Measurements from ENCODE around the gene C6orf62. TPM values are rescaled to one million over a fixed set of nuclear protein-coding genes. Genes with fewer than 3 reads are reported as not detected.
"Not testable (repeated sequence)": the region's sequence is repeated elsewhere in the genome, so short reads cannot be mapped to it uniquely, and the experiment has no call there.

Gene C6orf62
- total RNA-seq: 109 TPM
- 178 TPM for polyA plus RNA-seq
- long read RNA-seq, donor 1, full-length matches to known transcripts: 29 of 29 reads
- long read RNA-seq, donor 1, partial matches to known transcripts: 0 of 29 reads
- long read RNA-seq, donor 1, other reads (novel, unspliced or antisense): 0 of 29 reads
- long read RNA-seq, donor 2: 0 reads
- long read RNA-seq, donor 3, full-length matches to known transcripts: 211 of 264 reads
- long read RNA-seq, donor 3, partial matches to known transcripts: 48 of 264 reads
- long read RNA-seq, donor 3, other reads (novel, unspliced or antisense): 5 of 264 reads
- long read RNA-seq, donor 4, full-length matches to known transcripts: 203 of 286 reads
- long read RNA-seq, donor 4, partial matches to known transcripts: 65 of 286 reads
- long read RNA-seq, donor 4, other reads (novel, unspliced or antisense): 18 of 286 reads
- long read RNA-seq, donor 5, full-length matches to known transcripts: 216 of 257 reads
- long read RNA-seq, donor 5, partial matches to known transcripts: 23 of 257 reads
- long read RNA-seq, donor 5, other reads (novel, unspliced or antisense): 18 of 257 reads
- long read RNA-seq, donor 6, full-length matches to known transcripts: 155 of 173 reads
- long read RNA-seq, donor 6, partial matches to known transcripts: 8 of 173 reads
- long read RNA-seq, donor 6, other reads (novel, unspliced or antisense): 10 of 173 reads
- long read RNA-seq, donor 7, full-length matches to known transcripts: 212 of 276 reads
- long read RNA-seq, donor 7, partial matches to known transcripts: 49 of 276 reads
- long read RNA-seq, donor 7, other reads (novel, unspliced or antisense): 15 of 276 reads
- long read RNA-seq, donor 8, full-length matches to known transcripts: 24 of 24 reads
- long read RNA-seq, donor 8, partial matches to known transcripts: 0 of 24 reads
- long read RNA-seq, donor 8, other reads (novel, unspliced or antisense): 0 of 24 reads
- long read RNA-seq, donor 9, full-length matches to known transcripts: 120 of 134 reads
- long read RNA-seq, donor 9, partial matches to known transcripts: 5 of 134 reads
- long read RNA-seq, donor 9, other reads (novel, unspliced or antisense): 9 of 134 reads
- long read RNA-seq, donor 10, full-length matches to known transcripts: 89 of 123 reads
- long read RNA-seq, donor 10, partial matches to known transcripts: 34 of 123 reads
- long read RNA-seq, donor 10, other reads (novel, unspliced or antisense): 0 of 123 reads

GRCh38 chr6:24719125-24719971 lies at the start of gene C6orf62:
Gene C6orf62 (minus strand): TSS chr6:24719154. CDS start chr6:24718668, 486 bp downstream.
- Histone ChIP-seq H3K36me3 (ENCODE audit: control insufficient read depth in 2 of 2, insufficient read depth in 2 of 2, low read length in 1 of 2) (peaks cover 12 to 40% of the 10 kb centered on the region in 2 donors), H3K27me3 (ENCODE audit: control insufficient read depth in 2 of 2, insufficient read depth in 1 of 2, low read length in 1 of 2) (no peaks in the 10 kb centered on the region), H3K4me3 (ENCODE audit: low read length in 2 of 2) (peak within 1 kb of the TSS; percentile 97 to 100), H3K4me1 (ENCODE audit: control insufficient read depth in 2 of 2, insufficient read depth in 2 of 2, low read length in 2 of 2) (peaks cover 9 to 24% of the 10 kb centered on the region in 2 donors), H3K27ac (ENCODE audit: low read depth in 1 of 2, low read length in 1 of 2) (peak within 1 kb of the TSS; percentile 100), H3K9me3 (ENCODE audit: control insufficient read depth in 2 of 2, insufficient read depth in 1 of 2, low read length in 1 of 2) (no peaks in the 10 kb centered on the region)
- peak in 6 of 9 donors; percentile 34 to 69 (median 40) for DNase-seq (ENCODE audit: low read depth in 6 of 9, low spot score in 9 of 9)
- under 1% methylated on average over 25 of the region's 25 CpGs for WGBS

GRCh38 chr6:24768361-24768760 lies 49.4 kb upstream of the C6orf62 start:
- H3K36me3 ChIP-seq (ENCODE audit: control insufficient read depth in 2 of 2, insufficient read depth in 2 of 2, low read length in 1 of 2): no peaks in the 10 kb centered on the region
- H3K9me3 ChIP-seq (ENCODE audit: control insufficient read depth in 2 of 2, insufficient read depth in 1 of 2, low read length in 1 of 2): no peaks in the 10 kb centered on the region
- no peaks in the 10 kb centered on the region for H3K4me1 ChIP-seq (ENCODE audit: control insufficient read depth in 2 of 2, insufficient read depth in 2 of 2, low read length in 2 of 2)
- no peaks in the 10 kb centered on the region for H3K27me3 ChIP-seq (ENCODE audit: control insufficient read depth in 2 of 2, insufficient read depth in 1 of 2, low read length in 1 of 2)
- DNase-seq (ENCODE audit: low read depth in 6 of 9, low spot score in 9 of 9): no peak
- WGBS: 97% methylated on average over 5 of the region's 5 CpGs
- no peak overlapping the region for H3K4me3 ChIP-seq (ENCODE audit: low read length in 2 of 2)
- no peak overlapping the region for H3K27ac ChIP-seq (ENCODE audit: low read depth in 1 of 2, low read length in 1 of 2)

GRCh38 chr6:24766680-24767462 lies 47.9 kb upstream of the C6orf62 start:
- Histone ChIP-seq H3K9me3 (ENCODE audit: control insufficient read depth in 2 of 2, insufficient read depth in 1 of 2, low read length in 1 of 2) (no peaks in the 10 kb centered on the region), H3K27me3 (ENCODE audit: control insufficient read depth in 2 of 2, insufficient read depth in 1 of 2, low read length in 1 of 2) (no peaks in the 10 kb centered on the region), H3K27ac (ENCODE audit: low read depth in 1 of 2, low read length in 1 of 2) (no peak overlapping the region), H3K36me3 (ENCODE audit: control insufficient read depth in 2 of 2, insufficient read depth in 2 of 2, low read length in 1 of 2) (no peaks in the 10 kb centered on the region), H3K4me1 (ENCODE audit: control insufficient read depth in 2 of 2, insufficient read depth in 2 of 2, low read length in 2 of 2) (no peaks in the 10 kb centered on the region), H3K4me3 (ENCODE audit: low read length in 2 of 2) (no peak overlapping the region)
- 61% methylated on average over 9 of the region's 9 CpGs for WGBS
- peak in 1 of 9 donors; percentile 43 for DNase-seq (ENCODE audit: low read depth in 6 of 9, low spot score in 9 of 9)

- H3K4me3 ChIP-seq (ENCODE audit: low read length in 2 of 2); H3K4me1 ChIP-seq (ENCODE audit: control insufficient read depth in 2 of 2, insufficient read depth in 2 of 2, low read length in 2 of 2); H3K27me3 ChIP-seq (ENCODE audit: control insufficient read depth in 2 of 2, insufficient read depth in 1 of 2, low read length in 1 of 2); H3K27ac ChIP-seq (ENCODE audit: low read depth in 1 of 2, low read length in 1 of 2); DNase-seq (ENCODE audit: low read depth in 6 of 9, low spot score in 9 of 9); H3K9me3 ChIP-seq (ENCODE audit: control insufficient read depth in 2 of 2, insufficient read depth in 1 of 2, low read length in 1 of 2); H3K36me3 ChIP-seq (ENCODE audit: control insufficient read depth in 2 of 2, insufficient read depth in 2 of 2, low read length in 1 of 2): not testable (repeated sequence)
- 98% methylated on average over 23 of the region's 26 CpGs for WGBS
Measured at GRCh38 chr6:24765968-24766367, 47.0 kb upstream of the C6orf62 start.

- not testable (repeated sequence) for H3K27ac ChIP-seq (ENCODE audit: low read depth in 1 of 2, low read length in 1 of 2); H3K4me1 ChIP-seq (ENCODE audit: control insufficient read depth in 2 of 2, insufficient read depth in 2 of 2, low read length in 2 of 2); DNase-seq (ENCODE audit: low read depth in 6 of 9, low spot score in 9 of 9); H3K9me3 ChIP-seq (ENCODE audit: control insufficient read depth in 2 of 2, insufficient read depth in 1 of 2, low read length in 1 of 2); H3K4me3 ChIP-seq (ENCODE audit: low read length in 2 of 2); H3K36me3 ChIP-seq (ENCODE audit: control insufficient read depth in 2 of 2, insufficient read depth in 2 of 2, low read length in 1 of 2); H3K27me3 ChIP-seq (ENCODE audit: control insufficient read depth in 2 of 2, insufficient read depth in 1 of 2, low read length in 1 of 2)
- 61% methylated on average over 20 of the region's 20 CpGs for WGBS
Measured at GRCh38 chr6:24764833-24765828, 46.2 kb upstream of the C6orf62 start.

GRCh38 chr6:24763578-24763977 lies 44.6 kb upstream of the C6orf62 start:
- no peaks in the 10 kb centered on the region for H3K9me3 ChIP-seq (ENCODE audit: control insufficient read depth in 2 of 2, insufficient read depth in 1 of 2, low read length in 1 of 2)
- no peak for DNase-seq (ENCODE audit: low read depth in 6 of 9, low spot score in 9 of 9)
- no peak overlapping the region for H3K27ac ChIP-seq (ENCODE audit: low read depth in 1 of 2, low read length in 1 of 2)
- no peaks in the 10 kb centered on the region for H3K36me3 ChIP-seq (ENCODE audit: control insufficient read depth in 2 of 2, insufficient read depth in 2 of 2, low read length in 1 of 2)
- no peak overlapping the region for H3K4me3 ChIP-seq (ENCODE audit: low read length in 2 of 2)
- WGBS: 93% methylated on average over 3 of the region's 3 CpGs
- H3K27me3 ChIP-seq (ENCODE audit: control insufficient read depth in 2 of 2, insufficient read depth in 1 of 2, low read length in 1 of 2): no peaks in the 10 kb centered on the region
- no peaks in the 10 kb centered on the region for H3K4me1 ChIP-seq (ENCODE audit: control insufficient read depth in 2 of 2, insufficient read depth in 2 of 2, low read length in 2 of 2)

- H3K4me1 ChIP-seq (ENCODE audit: control insufficient read depth in 2 of 2, insufficient read depth in 2 of 2, low read length in 2 of 2): no peaks in the 10 kb centered on the region
- DNase-seq (ENCODE audit: low read depth in 6 of 9, low spot score in 9 of 9): no peak
- H3K4me3 ChIP-seq (ENCODE audit: low read length in 2 of 2): no peak overlapping the region
- no peak overlapping the region for H3K27ac ChIP-seq (ENCODE audit: low read depth in 1 of 2, low read length in 1 of 2)
- H3K36me3 ChIP-seq (ENCODE audit: control insufficient read depth in 2 of 2, insufficient read depth in 2 of 2, low read length in 1 of 2): no peaks in the 10 kb centered on the region
- H3K27me3 ChIP-seq (ENCODE audit: control insufficient read depth in 2 of 2, insufficient read depth in 1 of 2, low read length in 1 of 2): no peaks in the 10 kb centered on the region
- H3K9me3 ChIP-seq (ENCODE audit: control insufficient read depth in 2 of 2, insufficient read depth in 1 of 2, low read length in 1 of 2): no peaks in the 10 kb centered on the region
Measured at GRCh38 chr6:24761851-24762250, 42.9 kb upstream of the C6orf62 start.
